ENCODE measurements around the gene TUBA1C. TPM values are rescaled to one million over a fixed set of nuclear protein-coding genes. Genes with fewer than 3 reads are reported as not detected.

The TUBA1C gene
- total and polyA plus RNA-seq, 9 of the 15 experiments (the other 6 are each of a cell fraction or from before 2014, with no cell fraction given): 755 to 3,012 (median 914) TPM

DNA sequence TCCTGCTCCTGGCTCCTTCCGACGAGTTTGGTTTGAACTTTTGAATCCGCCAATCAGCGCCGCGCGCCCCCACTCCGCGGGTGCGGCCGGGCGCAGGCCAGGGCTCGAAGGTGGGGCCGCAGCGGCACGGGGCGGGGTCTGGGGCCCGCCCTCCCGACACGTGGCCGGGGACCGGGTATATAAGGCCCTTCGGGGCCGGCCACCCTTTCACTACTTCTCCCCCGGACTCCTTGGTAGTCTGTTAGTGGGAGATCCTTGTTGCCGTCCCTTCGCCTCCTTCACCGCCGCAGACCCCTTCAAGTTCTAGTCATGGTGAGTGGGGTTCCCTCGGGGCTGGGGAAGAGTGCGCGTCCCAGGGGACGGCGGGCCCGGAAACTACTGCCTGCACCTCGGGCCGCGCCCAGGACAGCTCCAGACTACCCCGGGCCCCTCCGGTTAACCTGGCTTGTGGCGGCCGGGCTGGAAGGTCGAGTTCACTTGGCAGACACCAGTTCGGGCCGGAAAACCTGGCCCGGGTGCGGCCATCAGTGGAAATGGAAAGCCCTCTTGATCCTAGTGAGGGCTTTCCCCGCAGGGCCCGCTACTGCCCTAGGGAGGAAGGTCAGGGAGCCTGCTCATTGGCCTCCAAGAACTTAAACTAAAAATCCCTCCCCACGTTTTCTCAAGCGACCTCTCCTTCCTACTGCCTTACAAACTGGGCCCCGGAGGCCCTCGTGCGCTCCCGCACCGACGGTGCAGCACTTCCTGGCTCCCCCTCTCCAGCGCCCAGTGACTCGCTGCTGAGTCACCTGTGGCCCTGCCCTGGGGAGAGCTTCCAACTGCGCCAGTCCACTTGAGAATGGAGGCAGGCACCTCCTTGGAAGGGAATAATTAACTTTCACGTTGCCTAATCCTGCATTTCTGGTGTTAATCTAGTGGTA, at the start of gene TUBA1C (continued):
- TF ChIP-seq, protein P1, sequence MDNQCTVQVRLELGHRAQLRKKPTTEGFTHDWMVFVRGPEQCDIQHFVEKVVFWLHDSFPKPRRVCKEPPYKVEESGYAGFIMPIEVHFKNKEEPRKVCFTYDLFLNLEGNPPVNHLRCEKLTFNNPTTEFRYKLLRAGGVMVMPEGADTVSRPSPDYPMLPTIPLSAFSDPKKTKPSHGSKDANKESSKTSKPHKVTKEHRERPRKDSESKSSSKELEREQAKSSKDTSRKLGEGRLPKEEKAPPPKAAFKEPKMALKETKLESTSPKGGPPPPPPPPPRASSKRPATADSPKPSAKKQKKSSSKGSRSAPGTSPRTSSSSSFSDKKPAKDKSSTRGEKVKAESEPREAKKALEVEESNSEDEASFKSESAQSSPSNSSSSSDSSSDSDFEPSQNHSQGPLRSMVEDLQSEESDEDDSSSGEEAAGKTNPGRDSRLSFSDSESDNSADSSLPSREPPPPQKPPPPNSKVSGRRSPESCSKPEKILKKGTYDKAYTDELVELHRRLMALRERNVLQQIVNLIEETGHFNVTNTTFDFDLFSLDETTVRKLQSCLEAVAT (IDR thresholded peaks at IDR 0.05): peak; percentile 85 to 92
- TF ChIP-seq XRCC5 (IDR thresholded peaks at IDR 0.05; ENCODE audit: low read depth, low read length) (peak; percentile 36; the same call in 1 of the 2 replicates), HCFC1 (IDR thresholded peaks at IDR 0.05; ENCODE audit: low read depth, low read length) (peak; percentile 45), NFIC (IDR thresholded peaks at IDR 0.05) (peak; percentile 62), TEAD1 (CRISPR knock-in tag; IDR thresholded peaks at IDR 0.05) (0 out of 4 replicates have a peak, but pooled peaks of 1 of the 2 experiments have one; percentile 20), ZNF134 (CRISPR knock-in tag; conservative IDR thresholded peaks at IDR 0.05) (no peak), MYNN (IDR thresholded peaks at IDR 0.05) (no peak), MYNN (CRISPR knock-in tag; IDR thresholded peaks at IDR 0.05) (no peak), ZFP36 (IDR thresholded peaks at IDR 0.05; ENCODE audit: low read depth, low read length, partially characterized antibody) (peak; percentile 2), DMBX1 (CRISPR knock-in tag; IDR thresholded peaks at IDR 0.05; ENCODE audit: borderline replicate concordance) (no peak), HNRNPK (IDR thresholded peaks at IDR 0.05; ENCODE audit: low read depth, low read length, poor library complexity, severe bottlenecking) (peak; percentile 98), RCOR1 (IDR thresholded peaks at IDR 0.05; ENCODE audit: borderline replicate concordance in 1 of 2, low read depth in 2 of 2, low read length in 2 of 2) (peak in 1 of 2 experiments; percentile 67; a peak in 1 of 4 replicates), ZNF584 (CRISPR knock-in tag; IDR thresholded peaks at IDR 0.05; ENCODE audit: low read depth) (no peak)
- TF ChIP-seq, protein P2, sequence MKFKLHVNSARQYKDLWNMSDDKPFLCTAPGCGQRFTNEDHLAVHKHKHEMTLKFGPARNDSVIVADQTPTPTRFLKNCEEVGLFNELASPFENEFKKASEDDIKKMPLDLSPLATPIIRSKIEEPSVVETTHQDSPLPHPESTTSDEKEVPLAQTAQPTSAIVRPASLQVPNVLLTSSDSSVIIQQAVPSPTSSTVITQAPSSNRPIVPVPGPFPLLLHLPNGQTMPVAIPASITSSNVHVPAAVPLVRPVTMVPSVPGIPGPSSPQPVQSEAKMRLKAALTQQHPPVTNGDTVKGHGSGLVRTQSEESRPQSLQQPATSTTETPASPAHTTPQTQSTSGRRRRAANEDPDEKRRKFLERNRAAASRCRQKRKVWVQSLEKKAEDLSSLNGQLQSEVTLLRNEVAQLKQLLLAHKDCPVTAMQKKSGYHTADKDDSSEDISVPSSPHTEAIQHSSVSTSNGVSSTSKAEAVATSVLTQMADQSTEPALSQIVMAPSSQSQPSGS (CRISPR knock-in tag; IDR thresholded peaks at IDR 0.05): no peak
- TF ChIP-seq, protein P3, sequence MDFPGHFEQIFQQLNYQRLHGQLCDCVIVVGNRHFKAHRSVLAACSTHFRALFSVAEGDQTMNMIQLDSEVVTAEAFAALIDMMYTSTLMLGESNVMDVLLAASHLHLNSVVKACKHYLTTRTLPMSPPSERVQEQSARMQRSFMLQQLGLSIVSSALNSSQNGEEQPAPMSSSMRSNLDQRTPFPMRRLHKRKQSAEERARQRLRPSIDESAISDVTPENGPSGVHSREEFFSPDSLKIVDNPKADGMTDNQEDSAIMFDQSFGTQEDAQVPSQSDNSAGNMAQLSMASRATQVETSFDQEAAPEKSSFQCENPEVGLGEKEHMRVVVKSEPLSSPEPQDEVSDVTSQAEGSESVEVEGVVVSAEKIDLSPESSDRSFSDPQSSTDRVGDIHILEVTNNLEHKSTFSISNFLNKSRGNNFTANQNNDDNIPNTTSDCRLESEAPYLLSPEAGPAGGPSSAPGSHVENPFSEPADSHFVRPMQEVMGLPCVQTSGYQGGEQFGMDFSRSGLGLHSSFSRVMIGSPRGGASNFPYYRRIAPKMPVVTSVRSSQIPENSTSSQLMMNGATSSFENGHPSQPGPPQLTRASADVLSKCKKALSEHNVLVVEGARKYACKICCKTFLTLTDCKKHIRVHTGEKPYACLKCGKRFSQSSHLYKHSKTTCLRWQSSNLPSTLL (IDR thresholded peaks at IDR 0.05): no peak
- TF ChIP-seq, protein P4, sequence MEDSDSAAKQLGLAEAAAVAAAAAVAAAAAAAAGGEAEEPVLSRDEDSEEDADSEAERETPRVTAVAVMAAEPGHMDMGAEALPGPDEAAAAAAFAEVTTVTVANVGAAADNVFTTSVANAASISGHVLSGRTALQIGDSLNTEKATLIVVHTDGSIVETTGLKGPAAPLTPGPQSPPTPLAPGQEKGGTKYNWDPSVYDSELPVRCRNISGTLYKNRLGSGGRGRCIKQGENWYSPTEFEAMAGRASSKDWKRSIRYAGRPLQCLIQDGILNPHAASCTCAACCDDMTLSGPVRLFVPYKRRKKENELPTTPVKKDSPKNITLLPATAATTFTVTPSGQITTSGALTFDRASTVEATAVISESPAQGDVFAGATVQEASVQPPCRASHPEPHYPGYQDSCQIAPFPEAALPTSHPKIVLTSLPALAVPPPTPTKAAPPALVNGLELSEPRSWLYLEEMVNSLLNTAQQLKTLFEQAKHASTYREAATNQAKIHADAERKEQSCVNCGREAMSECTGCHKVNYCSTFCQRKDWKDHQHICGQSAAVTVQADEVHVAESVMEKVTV (CRISPR knock-in tag; IDR thresholded peaks at IDR 0.05): peak; percentile 18; the same call in 1 of the 2 replicates
- TF ChIP-seq, protein P5, sequence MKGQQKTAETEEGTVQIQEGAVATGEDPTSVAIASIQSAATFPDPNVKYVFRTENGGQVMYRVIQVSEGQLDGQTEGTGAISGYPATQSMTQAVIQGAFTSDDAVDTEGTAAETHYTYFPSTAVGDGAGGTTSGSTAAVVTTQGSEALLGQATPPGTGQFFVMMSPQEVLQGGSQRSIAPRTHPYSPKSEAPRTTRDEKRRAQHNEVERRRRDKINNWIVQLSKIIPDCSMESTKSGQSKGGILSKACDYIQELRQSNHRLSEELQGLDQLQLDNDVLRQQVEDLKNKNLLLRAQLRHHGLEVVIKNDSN (CRISPR knock-in tag; IDR thresholded peaks at IDR 0.05): peak; percentile 91
- TF ChIP-seq, protein P6, sequence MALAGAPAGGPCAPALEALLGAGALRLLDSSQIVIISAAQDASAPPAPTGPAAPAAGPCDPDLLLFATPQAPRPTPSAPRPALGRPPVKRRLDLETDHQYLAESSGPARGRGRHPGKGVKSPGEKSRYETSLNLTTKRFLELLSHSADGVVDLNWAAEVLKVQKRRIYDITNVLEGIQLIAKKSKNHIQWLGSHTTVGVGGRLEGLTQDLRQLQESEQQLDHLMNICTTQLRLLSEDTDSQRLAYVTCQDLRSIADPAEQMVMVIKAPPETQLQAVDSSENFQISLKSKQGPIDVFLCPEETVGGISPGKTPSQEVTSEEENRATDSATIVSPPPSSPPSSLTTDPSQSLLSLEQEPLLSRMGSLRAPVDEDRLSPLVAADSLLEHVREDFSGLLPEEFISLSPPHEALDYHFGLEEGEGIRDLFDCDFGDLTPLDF (CRISPR knock-in tag; IDR thresholded peaks at IDR 0.05): peak; percentile 82

All from K562 (cell line).